ENCODE data around the gene PLPP3.

PLPP3 gene

GRCh38 chr1:56493826-56494225 is 85.5 kb downstream of the PLPP3 start:
- no peak for DNase-seq

- DNase-seq: no peak
Observed at GRCh38 chr1:56491441-56491840, 87.9 kb downstream of the PLPP3 start.

GRCh38 chr1:56490619-56491018 is 88.7 kb downstream of the PLPP3 start:
- no peak for DNase-seq

GRCh38 chr1:56489695-56490094 is 89.7 kb downstream of the PLPP3 start:
- DNase-seq: no peak

GRCh38 chr1:56484695-56485094 is 94.7 kb downstream of the PLPP3 start:
- DNase-seq: no peak

- no peak for DNase-seq
Observed at GRCh38 chr1:56483104-56483503, 96.3 kb downstream of the PLPP3 start.

GRCh38 chr1:56482486-56482885 is 96.9 kb downstream of the PLPP3 start:
- DNase-seq: no peak

- no peak for DNase-seq
Observed at GRCh38 chr1:56481140-56481694, 98.1 kb downstream of the PLPP3 start.

GRCh38 chr1:56478734-56479133 is 100.6 kb downstream of the PLPP3 start:
- DNase-seq: no peak

GRCh38 chr1:56477164-56478111 is 101.9 kb downstream of the PLPP3 start:
- peak; percentile 65 for DNase-seq

GRCh38 chr1:56473582-56474270 is 105.6 kb downstream of the PLPP3 start:
- no peak for DNase-seq

- no peak for DNase-seq
Observed at GRCh38 chr1:56472860-56473259, 106.5 kb downstream of the PLPP3 start.

GRCh38 chr1:56469640-56470371 is 109.6 kb downstream of the PLPP3 start:
- DNase-seq: no peak

GRCh38 chr1:56468518-56468917 is 110.8 kb downstream of the PLPP3 start:
- no peak for DNase-seq

- no peak for DNase-seq
Observed at GRCh38 chr1:56466538-56466937, 112.8 kb downstream of the PLPP3 start.

- DNase-seq: no peak
Observed at GRCh38 chr1:56464294-56464693, 115.1 kb downstream of the PLPP3 start.

- DNase-seq: no peak
Observed at GRCh38 chr1:56463376-56463775, 116.0 kb downstream of the PLPP3 start.

GRCh38 chr1:56462209-56462608 is 117.2 kb downstream of the PLPP3 start:
- no peak for DNase-seq

- no peak for DNase-seq
Observed at GRCh38 chr1:56461158-56462127, 117.9 kb downstream of the PLPP3 start.

GRCh38 chr1:56459260-56459659 is 120.1 kb downstream of the PLPP3 start:
- no peak for DNase-seq

GRCh38 chr1:56457756-56458375 is 121.5 kb downstream of the PLPP3 start:
- DNase-seq: no peak
